ENCODE measurements around the gene DNMT1. TPM values are rescaled to one million over a fixed set of nuclear protein-coding genes. Genes with fewer than 3 reads are reported as not detected.

DNMT1 gene
- total RNA-seq, 1 donor from 2014 or later: 333 TPM

Small RNAs within 50 kb of the gene (microRNA-seq; reads per million reads assigned to microRNA genes)
- not detected for gene MIR4322

Other genes starting within 250 kb of the DNMT1 start
- gene COL5A3, start 184.4 kb downstream of the DNMT1 start, total RNA-seq: 0.61 and 0.86 TPM in 2 replicates
- not detected in 2 replicates for gene RDH8, start 181.5 kb downstream of the DNMT1 start, total RNA-seq
- 0.89 and 0.93 TPM in 2 replicates for gene SHFL, start 108.6 kb downstream of the DNMT1 start, total RNA-seq
- gene ANGPTL6, start 92.3 kb downstream of the DNMT1 start, total RNA-seq: not detected in 2 replicates
- gene PPAN, start 88.6 kb downstream of the DNMT1 start, total RNA-seq: 77.8 and 84.5 TPM in 2 replicates
- gene P2RY11, start 83.3 kb downstream of the DNMT1 start, total RNA-seq: 25.9 and 26.9 TPM in 2 replicates
- 210 and 224 TPM in 2 replicates for gene EIF3G, start 75.1 kb downstream of the DNMT1 start, total RNA-seq
- gene S1PR2, start 36.4 kb upstream of the DNMT1 start, total RNA-seq: 24.8 and 26.3 TPM in 2 replicates
- 75.4 and 75.6 TPM in 2 replicates for gene MRPL4, start 57.3 kb upstream of the DNMT1 start, total RNA-seq
- gene ICAM1, start 76.2 kb upstream of the DNMT1 start, total RNA-seq: 0.14 and 0.23 TPM in 2 replicates
- not detected in 2 replicates for gene ICAM4, start 92.0 kb upstream of the DNMT1 start, total RNA-seq
- gene ICAM5, start 95.0 kb upstream of the DNMT1 start, total RNA-seq: not detected in 2 replicates
- gene ZGLP1, start 114.9 kb upstream of the DNMT1 start, total RNA-seq: 10.4 and 11.3 TPM in 2 replicates
- 20.0 and 22.5 TPM in 2 replicates for gene FDX2, start 121.1 kb upstream of the DNMT1 start, total RNA-seq
- gene RAVER1, start 138.6 kb upstream of the DNMT1 start, total RNA-seq: 75.9 and 78.2 TPM in 2 replicates
- 9.7 and 10.0 TPM in 2 replicates for gene ICAM3, start 144.7 kb upstream of the DNMT1 start, total RNA-seq
- gene TYK2, start 185.6 kb upstream of the DNMT1 start, total RNA-seq: 100 and 103 TPM in 2 replicates
- 164 TPM in 2 replicates for gene CDC37, start 208.6 kb upstream of the DNMT1 start, total RNA-seq
- 1.5 and 2.1 TPM in 2 replicates for gene PDE4A, start 225.6 kb upstream of the DNMT1 start, total RNA-seq

Data from neural crest cell (in vitro differentiated cells).